Kidney epithelial cell (primary cell): ENCODE measurements around the gene GSPT1. TPM values are rescaled to one million over a fixed set of nuclear protein-coding genes. Genes with fewer than 3 reads are reported as not detected.

Source experiments
- DNase-seq: peaks from one replicate; pipeline ENCODE4 v3.0.0-alpha.2; 2010; ENCODE audit warnings: low read depth
- H3K27me3 ChIP-seq: 2 replicates; pipeline ENCODE4 v1.6.0; 2011; ENCODE audit warnings: low read length; ENCODE audit not compliant: control insufficient read depth, insufficient read depth
- H3K36me3 ChIP-seq: 2 replicates; pipeline ENCODE4 v1.5.1; 2011; ENCODE audit warnings: low read length; ENCODE audit not compliant: control insufficient read depth, insufficient read depth
- H3K4me3 ChIP-seq: 2 replicates; pipeline ENCODE4 v1.5.1; 2011; ENCODE audit warnings: low read depth, mild to moderate bottlenecking, control low read depth, low read length
- total RNA-seq: library from RNA; depleted of rRNA; stranded (reverse); fragments of >200 nt; gene quantifications from 2 replicates; pipeline ENCODE4 v1.2.3, GENCODE V29; 2015
- TF ChIP-seq, protein P1 (sequence below): IDR thresholded peaks from 2 replicates; pipeline ENCODE4 v1.5.1; 2011; ENCODE audit warnings: mild to moderate bottlenecking, moderate library complexity, low read length, control low read depth, inconsistent platforms; ENCODE audit not compliant: insufficient read depth, poor library complexity, severe bottlenecking

The GSPT1 gene
- total RNA-seq, 1 donor from 2014 or later, result 93.7 TPM

DNA sequence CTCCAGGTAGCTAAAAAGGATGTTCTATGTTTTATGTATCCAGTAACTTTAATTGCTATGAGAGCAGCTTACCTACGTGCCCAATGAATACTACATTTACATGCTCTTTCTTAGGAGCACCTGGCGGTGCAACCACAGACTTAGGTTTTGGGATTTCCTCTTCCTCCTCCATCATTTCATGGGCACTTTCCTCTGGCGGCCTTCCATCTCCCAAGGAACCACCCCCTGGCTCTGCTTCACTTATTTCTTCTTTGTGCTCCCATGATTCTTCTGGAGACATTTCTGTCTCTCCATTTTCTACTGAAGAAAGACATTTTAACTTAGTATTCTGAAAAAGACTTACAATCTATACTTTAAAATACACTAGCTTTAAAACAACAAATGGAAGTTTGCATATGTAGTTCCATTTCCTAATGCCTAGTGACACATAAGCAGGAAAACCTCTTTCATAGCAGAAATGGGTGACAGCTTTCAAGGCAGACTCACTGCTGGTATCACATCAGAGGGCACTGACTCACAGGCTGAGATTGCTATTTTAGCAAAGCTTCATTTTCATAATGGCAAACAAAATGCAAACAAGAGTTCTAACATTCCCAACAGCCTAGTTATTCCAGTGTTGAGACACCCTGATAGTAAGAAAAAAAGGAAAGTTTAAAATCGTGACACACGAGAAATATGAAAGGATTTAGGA, 19.1 kb downstream of the GSPT1 start:
- TF ChIP-seq, protein P1, sequence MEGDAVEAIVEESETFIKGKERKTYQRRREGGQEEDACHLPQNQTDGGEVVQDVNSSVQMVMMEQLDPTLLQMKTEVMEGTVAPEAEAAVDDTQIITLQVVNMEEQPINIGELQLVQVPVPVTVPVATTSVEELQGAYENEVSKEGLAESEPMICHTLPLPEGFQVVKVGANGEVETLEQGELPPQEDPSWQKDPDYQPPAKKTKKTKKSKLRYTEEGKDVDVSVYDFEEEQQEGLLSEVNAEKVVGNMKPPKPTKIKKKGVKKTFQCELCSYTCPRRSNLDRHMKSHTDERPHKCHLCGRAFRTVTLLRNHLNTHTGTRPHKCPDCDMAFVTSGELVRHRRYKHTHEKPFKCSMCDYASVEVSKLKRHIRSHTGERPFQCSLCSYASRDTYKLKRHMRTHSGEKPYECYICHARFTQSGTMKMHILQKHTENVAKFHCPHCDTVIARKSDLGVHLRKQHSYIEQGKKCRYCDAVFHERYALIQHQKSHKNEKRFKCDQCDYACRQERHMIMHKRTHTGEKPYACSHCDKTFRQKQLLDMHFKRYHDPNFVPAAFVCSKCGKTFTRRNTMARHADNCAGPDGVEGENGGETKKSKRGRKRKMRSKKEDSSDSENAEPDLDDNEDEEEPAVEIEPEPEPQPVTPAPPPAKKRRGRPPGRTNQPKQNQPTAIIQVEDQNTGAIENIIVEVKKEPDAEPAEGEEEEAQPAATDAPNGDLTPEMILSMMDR, result no peak
- DNase-seq, result no peak
- H3K36me3 ChIP-seq, result no peaks in the 10 kb centered on the region
- H3K27me3 ChIP-seq, result no peaks in the 10 kb centered on the region
- no peak overlapping the region for H3K4me3 ChIP-seq

DNA sequence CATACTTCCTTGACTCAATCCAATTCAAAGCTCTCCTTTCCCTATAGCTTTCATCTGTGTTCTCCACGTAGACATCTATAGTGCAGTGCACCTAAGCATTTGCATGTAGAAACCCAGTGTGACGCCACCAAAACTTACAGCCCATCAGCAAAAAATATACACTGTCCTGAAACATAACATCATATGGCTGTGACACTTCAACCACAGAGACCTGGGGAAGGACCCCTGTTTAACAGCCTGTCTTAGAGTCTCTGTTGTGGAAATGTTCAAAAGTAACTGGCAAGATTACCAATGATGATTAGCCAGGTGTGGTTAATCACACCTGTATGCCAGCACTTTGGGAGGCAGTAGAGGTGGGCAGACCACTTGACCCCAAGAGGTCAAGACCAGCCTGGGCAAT, 22.2 kb downstream of the GSPT1 start:
- Histone ChIP-seq H3K36me3 (no peaks in the 10 kb centered on the region), H3K4me3 (no peak overlapping the region), H3K27me3 (no peaks in the 10 kb centered on the region)
- DNase-seq, result no peak
- TF ChIP-seq, protein P1, result no peak

DNA sequence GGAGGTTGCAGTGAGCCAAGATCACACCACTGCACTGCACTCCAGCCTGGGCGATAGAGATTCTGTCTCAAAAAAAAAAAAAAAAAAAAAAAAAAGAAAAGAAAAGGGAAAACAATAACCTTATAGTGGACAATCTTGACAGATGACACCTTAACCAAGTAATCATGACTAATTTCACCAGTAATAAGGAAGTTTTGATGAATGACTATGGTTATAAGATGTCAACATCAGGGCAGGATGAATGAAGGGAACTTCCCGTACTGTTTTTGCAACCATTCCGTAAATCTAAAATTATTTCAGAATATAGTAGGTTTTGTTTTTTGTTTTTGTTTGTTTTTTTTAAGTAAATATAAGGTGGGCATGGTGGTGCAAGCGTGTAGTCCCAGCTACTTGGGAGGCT, 23.0 kb downstream of the GSPT1 start:
- Histone ChIP-seq H3K36me3 (no peaks in the 10 kb centered on the region), H3K27me3 (no peaks in the 10 kb centered on the region), H3K4me3 (no peak overlapping the region)
- TF ChIP-seq, protein P1, result no peak
- no peak for DNase-seq

DNA sequence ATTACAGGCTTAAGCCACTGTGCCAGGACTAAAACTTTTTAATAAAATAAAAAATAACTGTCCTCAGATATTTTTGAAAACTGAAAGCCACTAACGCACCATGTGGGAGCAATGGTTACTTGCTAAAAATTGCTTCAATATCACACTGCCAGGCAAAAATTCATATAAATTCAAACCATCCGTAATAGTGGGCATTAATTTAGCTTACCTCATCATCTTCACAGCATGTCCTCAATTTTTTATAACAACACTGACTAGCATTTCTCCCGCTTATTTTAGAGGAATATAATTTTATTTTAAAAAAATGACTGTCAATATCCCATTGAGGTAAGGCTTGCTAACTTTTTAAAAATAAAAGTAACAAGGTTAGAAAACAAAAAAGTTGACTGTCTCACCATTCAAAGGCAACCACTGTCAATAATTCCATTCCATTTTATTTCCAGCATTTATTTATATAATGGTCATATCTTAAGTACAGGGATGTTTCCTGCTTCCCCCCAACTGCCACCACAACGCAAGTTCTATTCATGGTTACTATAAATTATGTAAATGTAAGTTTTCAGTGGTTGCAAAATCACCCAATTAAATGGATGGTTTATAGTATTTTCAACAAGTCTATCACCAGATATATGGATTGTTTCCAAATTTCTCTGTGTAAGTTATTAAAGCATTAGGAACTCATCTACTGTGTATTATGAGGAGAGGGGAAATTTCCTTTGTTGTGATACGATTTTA, 25.4 kb downstream of the GSPT1 start:
- TF ChIP-seq, protein P1, result no peak
- Histone ChIP-seq H3K4me3 (no peak overlapping the region), H3K36me3 (no peaks in the 10 kb centered on the region), H3K27me3 (no peaks in the 10 kb centered on the region)
- DNase-seq, result no peak

DNA sequence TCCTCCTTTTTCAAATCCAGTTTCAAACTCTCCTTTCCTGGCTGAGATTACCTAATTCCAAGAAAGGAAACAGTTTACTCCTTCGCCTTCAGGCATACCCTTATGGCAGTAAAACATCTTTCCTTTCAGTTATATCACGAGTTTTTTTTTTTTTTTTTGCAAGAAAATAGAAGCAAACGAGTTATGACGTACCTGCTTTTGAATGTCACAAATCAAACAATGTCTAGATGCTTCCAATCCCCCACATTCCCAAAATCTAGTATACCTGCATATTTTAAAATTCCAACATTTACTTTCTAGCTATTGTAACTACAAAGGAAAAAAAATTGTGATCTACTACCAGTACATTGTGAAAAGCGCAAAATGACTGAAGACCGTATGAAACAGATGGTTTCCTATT, 28.9 kb downstream of the GSPT1 start:
- H3K27me3 ChIP-seq, result no peaks in the 10 kb centered on the region
- H3K4me3 ChIP-seq, result no peak overlapping the region
- no peaks in the 10 kb centered on the region for H3K36me3 ChIP-seq
- TF ChIP-seq, protein P1, result no peak
- DNase-seq, result no peak
